ENCODE measurements around the gene GATAD2A. TPM values are rescaled to one million over a fixed set of nuclear protein-coding genes. Genes with fewer than 3 reads are reported as not detected.

The GATAD2A gene
- total and polyA plus RNA-seq, 9 of the 15 experiments (the other 6 are each of a cell fraction or from before 2014, with no cell fraction given): 2.4 to 226 (median 44.2) TPM

- TF ChIP-seq CBX3 (IDR thresholded peaks at IDR 0.05; ENCODE audit: borderline replicate concordance in 1 of 2, low read length in 2 of 2) (peak in 1 of 2 experiments; percentile 53; a peak in 1 of 3 replicates), TEAD4 (IDR thresholded peaks at IDR 0.05; ENCODE audit: low read length) (peak; percentile 52; the same call in 1 of the 2 replicates), TEAD4 (CRISPR knock-in tag; IDR thresholded peaks at IDR 0.05; ENCODE audit: borderline replicate concordance) (no peak), MNT (conservative IDR thresholded peaks at IDR 0.05) (peak in 1 of 2 experiments; percentile 40; a peak in 1 of 4 replicates), NR1H2 (CRISPR knock-in tag; IDR thresholded peaks at IDR 0.05) (0 out of 2 replicates have a peak, but pooled peaks have one; percentile 78), HDAC2 (IDR thresholded peaks at IDR 0.05) (no peak; the same call in 1 of the 2 replicates), ARID1B (IDR thresholded peaks at IDR 0.05) (peak; percentile 74), MEF2D (tag; conservative IDR thresholded peaks at IDR 0.05; ENCODE audit: low read depth) (no peak), MED1 (CRISPR knock-in tag; IDR thresholded peaks at IDR 0.05; ENCODE audit: borderline replicate concordance) (no peak), TCF3 (CRISPR knock-in tag; IDR thresholded peaks at IDR 0.05) (peak; percentile 65; the same call in 1 of the 2 replicates), EHMT2 (IDR thresholded peaks at IDR 0.05) (no peak), NELFE (IDR thresholded peaks at IDR 0.05; ENCODE audit: insufficient read depth, insufficient read length) (no peak), SAP30 (IDR thresholded peaks at IDR 0.05; ENCODE audit: borderline replicate concordance, insufficient read depth, low read depth, low read length, poor library complexity, severe bottlenecking) (no peak), WHSC1 (IDR thresholded peaks at IDR 0.05; ENCODE audit: low read length) (no peak), SREBF1 (IDR thresholded peaks at IDR 0.05; ENCODE audit: borderline replicate concordance, low read depth, low read length) (no peak), ZBTB1 (CRISPR knock-in tag; IDR thresholded peaks at IDR 0.05; ENCODE audit: borderline replicate concordance, low read depth) (no peak), GABPA (tag; conservative IDR thresholded peaks at IDR 0.05; ENCODE audit: low read depth) (0 out of 2 replicates have a peak, but pooled peaks have one; percentile 33), MAX (CRISPR knock-in tag; IDR thresholded peaks at IDR 0.05) (peak; percentile 29; the same call in 1 of the 2 replicates), GTF2A2 (tag; IDR thresholded peaks at IDR 0.05) (no peak), BCOR (IDR thresholded peaks at IDR 0.05) (peak; percentile 88), MTF1 (CRISPR knock-in tag; IDR thresholded peaks at IDR 0.05; ENCODE audit: borderline replicate concordance) (no peak), RBM14 (IDR thresholded peaks at IDR 0.05; ENCODE audit: borderline replicate concordance, insufficient read depth, low read depth, low read length) (no peak), DPF2 (IDR thresholded peaks at IDR 0.05) (peak; percentile 78), ZNF445 (CRISPR knock-in tag; IDR thresholded peaks at IDR 0.05; ENCODE audit: low read depth) (no peak)
Measured at GRCh38 chr19:19444681-19445155, 39.2 kb downstream of the GATAD2A start (continued).
